Testis (tissue), 3 donors: Measurements from ENCODE around the gene ETS1. TPM values are rescaled to one million over a fixed set of nuclear protein-coding genes. Genes with fewer than 3 reads are reported as not detected.

Experiments
- DNase-seq: peaks from one replicate; pipeline ENCODE4 v3.0.0-alpha.2; 2019
- H3K27ac ChIP-seq, 2 donors: fragments of 200-600 bp; sonication (generic); one replicate each; pipeline ENCODE4 v1.5.1; 2019
- H3K27me3 ChIP-seq: fragments of 200-600 bp; sonication (generic); one replicate; pipeline ENCODE4 v1.5.1; 2019
- H3K36me3 ChIP-seq: fragments of 200-600 bp; sonication (generic); one replicate; pipeline ENCODE4 v1.5.1; 2017; ENCODE audit warnings: low read depth; ENCODE audit errors: missing control alignments
- H3K4me1 ChIP-seq: fragments of 200-600 bp; sonication (generic); one replicate; pipeline ENCODE4 v1.5.1; 2019
- H3K4me3 ChIP-seq, 2 donors: fragments of 200-600 bp; sonication (generic); one replicate each; pipeline ENCODE4 v1.5.1; 2017 to 2019
- H3K9me3 ChIP-seq: fragments of 200-600 bp; sonication (generic); one replicate; pipeline ENCODE4 v1.5.1; 2017
- POLR2A ChIP-seq: fragments of 450-650 bp; IDR thresholded peaks from one replicate; pipeline ENCODE4 v1.6.1; 2017; ENCODE audit warnings: antibody characterized with exemption, mild to moderate bottlenecking, moderate library complexity
- WGBS, 2 donors: methylation state at CpG; one replicate each; pipeline ENCODE4 v1.1.5; 2018; 5-methylcytosine and 5-hydroxymethylcytosine counted together
- intact Hi-C: fragments of 100-400 bp; cut with DNase I; formaldehyde crosslinking; loops from one replicate; pipeline ENCODE4 v1.15.1; 2023; ENCODE audit warnings: low total_unique reads
- polyA plus RNA-seq: library from polyadenylated mRNA; stranded (reverse); fragments of 350-450 nt; fragmentation: Illumina TruSeq; extraction: RNeasy Lipid Tissue Mini Kit (QIAGEN cat#74804); gene quantifications from one replicate; pipeline ENCODE4 v1.2.3, GENCODE V29; 2014; ENCODE audit warnings: low read depth, low replicate concordance; ENCODE audit not compliant: insufficient read depth
- total RNA-seq, 2 donors: library from RNA; depleted of rRNA; stranded (reverse); fragments of >200 nt; gene quantifications; one replicate each; pipeline ENCODE4 v1.2.3, GENCODE V29; 2016
- TF ChIP-seq, protein P1 (sequence below), 3 experiments: fragments of 450-650 bp in 2 of 3; fragments of 200-600 bp in 1 of 3; sonication (generic) in 1 of 3; IDR thresholded peaks; one replicate each; pipeline ENCODE4 v1.5.1; 2016 to 2019; ENCODE audit warnings: antibody characterized with exemption in 3 of 3, mild to moderate bottlenecking in 2 of 3, moderate library complexity in 1 of 3

Gene ETS1
- total and polyA plus RNA-seq, 3 donors from 2014 or later: 15.1 to 21.1 (median 15.3) TPM

DNA sequence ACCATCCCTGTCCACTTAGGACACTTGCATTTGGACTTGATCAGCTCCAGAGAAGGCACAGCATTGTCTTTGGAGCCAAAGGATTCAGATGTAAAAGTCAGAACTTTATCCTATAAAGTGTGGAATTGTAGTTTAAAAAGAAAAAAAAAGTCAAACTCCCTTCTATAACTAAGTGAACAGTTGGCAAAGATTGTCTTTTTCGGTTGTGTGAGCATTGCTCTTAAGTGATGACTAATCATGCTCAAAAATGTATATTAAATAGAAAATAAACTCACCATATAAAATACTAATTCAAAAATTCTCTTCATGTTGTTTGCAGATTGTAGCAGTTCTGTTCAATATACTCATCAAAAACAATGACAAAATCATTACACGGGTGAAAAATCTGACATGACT, 93.8 kb downstream of the ETS1 start:
- peaks cover 13% of the 10 kb centered on the region for H3K4me1 ChIP-seq
- intact Hi-C loops: no loop called here
- WGBS, 2 donors: 82 to 84% methylated on average over 2 of the region's 2 CpGs
- TF ChIP-seq, protein P1, sequence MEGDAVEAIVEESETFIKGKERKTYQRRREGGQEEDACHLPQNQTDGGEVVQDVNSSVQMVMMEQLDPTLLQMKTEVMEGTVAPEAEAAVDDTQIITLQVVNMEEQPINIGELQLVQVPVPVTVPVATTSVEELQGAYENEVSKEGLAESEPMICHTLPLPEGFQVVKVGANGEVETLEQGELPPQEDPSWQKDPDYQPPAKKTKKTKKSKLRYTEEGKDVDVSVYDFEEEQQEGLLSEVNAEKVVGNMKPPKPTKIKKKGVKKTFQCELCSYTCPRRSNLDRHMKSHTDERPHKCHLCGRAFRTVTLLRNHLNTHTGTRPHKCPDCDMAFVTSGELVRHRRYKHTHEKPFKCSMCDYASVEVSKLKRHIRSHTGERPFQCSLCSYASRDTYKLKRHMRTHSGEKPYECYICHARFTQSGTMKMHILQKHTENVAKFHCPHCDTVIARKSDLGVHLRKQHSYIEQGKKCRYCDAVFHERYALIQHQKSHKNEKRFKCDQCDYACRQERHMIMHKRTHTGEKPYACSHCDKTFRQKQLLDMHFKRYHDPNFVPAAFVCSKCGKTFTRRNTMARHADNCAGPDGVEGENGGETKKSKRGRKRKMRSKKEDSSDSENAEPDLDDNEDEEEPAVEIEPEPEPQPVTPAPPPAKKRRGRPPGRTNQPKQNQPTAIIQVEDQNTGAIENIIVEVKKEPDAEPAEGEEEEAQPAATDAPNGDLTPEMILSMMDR (IDR thresholded peaks at IDR 0.05): no peak
- TF ChIP-seq POLR2A: no peak
- no peak overlapping the region for H3K4me3 ChIP-seq
- no peak for DNase-seq
- H3K27me3 ChIP-seq: no peaks in the 10 kb centered on the region
- H3K27ac ChIP-seq: no peak overlapping the region
- no peaks in the 10 kb centered on the region for H3K36me3 ChIP-seq
- no peaks in the 10 kb centered on the region for H3K9me3 ChIP-seq

GRCh38 chr11:128492903-128493569, 94.3 kb downstream of the ETS1 start:
- no peak overlapping the region for H3K4me3 ChIP-seq
- no peaks in the 10 kb centered on the region for H3K36me3 ChIP-seq
- no peaks in the 10 kb centered on the region for H3K27me3 ChIP-seq
- H3K27ac ChIP-seq: peak overlapping the region in 1 of 2 donors; percentile 17
- no peak for DNase-seq
- 75 to 81% methylated on average over 5 of the region's 5 CpGs for WGBS, 2 donors
- intact Hi-C loops: no loop called here
- no peak for TF ChIP-seq POLR2A
- TF ChIP-seq, protein P1 (IDR thresholded peaks at IDR 0.05): no peak
- H3K9me3 ChIP-seq: no peaks in the 10 kb centered on the region
- peaks cover 13% of the 10 kb centered on the region for H3K4me1 ChIP-seq

GRCh38 chr11:128492461-128492860, 94.9 kb downstream of the ETS1 start:
- H3K27me3 ChIP-seq: no peaks in the 10 kb centered on the region
- peaks cover 13% of the 10 kb centered on the region for H3K4me1 ChIP-seq
- H3K36me3 ChIP-seq: no peaks in the 10 kb centered on the region
- DNase-seq: no peak
- intact Hi-C loops: no loop called here
- no peak overlapping the region for H3K27ac ChIP-seq
- no peaks in the 10 kb centered on the region for H3K9me3 ChIP-seq
- no peak overlapping the region for H3K4me3 ChIP-seq
- WGBS, 2 donors: 78 to 79% methylated on average over 2 of the region's 2 CpGs
- TF ChIP-seq, protein P1 (IDR thresholded peaks at IDR 0.05): no peak
- no peak for TF ChIP-seq POLR2A

DNA sequence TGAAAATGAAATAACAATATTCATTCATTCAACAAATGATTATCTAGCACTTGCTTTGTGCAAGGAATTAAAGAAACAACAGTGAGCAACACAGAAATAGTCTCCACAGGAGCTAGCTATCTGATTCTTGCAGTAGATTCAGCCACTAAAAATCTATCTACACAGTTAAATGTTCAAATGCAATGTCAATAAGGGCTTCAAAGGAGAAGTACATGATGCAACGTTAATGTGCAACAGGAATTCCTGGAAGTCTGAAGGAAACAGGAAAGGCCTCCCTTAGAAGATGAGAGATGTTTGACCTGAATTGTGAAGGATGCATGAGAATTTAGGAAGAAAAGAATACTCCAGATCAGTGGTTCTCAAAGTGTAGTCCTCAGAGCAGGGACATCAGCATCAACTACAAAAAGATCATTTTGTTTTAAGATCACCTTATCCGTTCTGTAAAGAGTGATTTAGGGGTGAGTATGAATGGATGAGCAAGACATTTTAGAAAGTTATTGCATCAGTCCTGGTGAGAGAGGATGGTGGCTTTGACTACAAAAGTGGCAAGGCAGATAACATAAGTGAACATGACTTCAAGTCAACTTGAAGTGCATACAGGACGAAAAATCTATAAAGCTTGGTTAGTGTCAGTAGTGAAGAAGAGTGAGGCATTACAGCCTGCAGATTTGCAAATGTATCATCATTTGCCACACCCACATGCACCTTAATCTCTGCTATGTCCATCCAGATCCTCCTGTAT, 96.0 kb downstream of the ETS1 start:
- intact Hi-C loops: no loop called here
- Histone ChIP-seq H3K27me3 (no peaks in the 10 kb centered on the region), H3K36me3 (no peaks in the 10 kb centered on the region), H3K4me1 (peaks cover 4% of the 10 kb centered on the region), H3K9me3 (no peaks in the 10 kb centered on the region), H3K27ac (no peak overlapping the region), H3K4me3 (no peak overlapping the region)
- no peak for DNase-seq
- TF ChIP-seq, protein P1 (IDR thresholded peaks at IDR 0.05): no peak
- 75 to 80% methylated on average over 3 of the region's 3 CpGs for WGBS, 2 donors
